H1 (cell line): ENCODE results near the gene RGS8. TPM values are rescaled to one million over a fixed set of nuclear protein-coding genes. Genes with fewer than 3 reads are reported as not detected.

Experiments used
- NANOG ChIP-seq: IDR thresholded peaks from 2 replicates; pipeline ENCODE4 v1.6.1; 2011; ENCODE audit warnings: low read length, low read depth, mild to moderate bottlenecking, inconsistent platforms; ENCODE audit not compliant: insufficient read depth, poor library complexity, severe bottlenecking
- SP1 ChIP-seq: IDR thresholded peaks from 2 replicates; pipeline ENCODE4 v1.6.1; 2011; ENCODE audit warnings: low read depth, low read length
- SP4 ChIP-seq: IDR thresholded peaks from 2 replicates; pipeline ENCODE4 v1.6.1; 2012; ENCODE audit warnings: low read length, inconsistent platforms
- SRF ChIP-seq: IDR thresholded peaks from 2 replicates; pipeline ENCODE4 v1.6.1; 2011; ENCODE audit warnings: mild to moderate bottlenecking, low read depth, low read length, moderate library complexity
- polyA plus RNA-seq, 7 experiments: library from polyadenylated mRNA; depleted of rRNA in 3 of 7; stranded (reverse) in 5 of 7; unstranded in 2 of 7; fragments of >200 nt in 5 of 7; fragments of 200-250 nt in 2 of 7; gene quantifications; 1 replicate in 5 of 7; 2 replicates in 1 of 7; 4 replicates in 1 of 7; pipeline versions ENCODE4 v1.2.1 to v1.2.3, GENCODE V29; 2011 to 2013; ENCODE audit warnings: missing spikeins in 2 of 7, mixed read lengths in 2 of 7
- total RNA-seq: library from RNA; stranded (reverse); fragmentation: NEBNext Ultra II Directional; extraction: Animal tissue kit (Norgen Biotek cat#: 25700); gene quantifications from 2 replicates; pipeline ENCODE4 v1.2.1, GENCODE V29; 2021

Gene RGS8
- total and polyA plus RNA-seq, 2 of the 8 experiments (the other 6 are each of a cell fraction or from before 2014, with no cell fraction given): 0.13 to 0.23 TPM

DNA sequence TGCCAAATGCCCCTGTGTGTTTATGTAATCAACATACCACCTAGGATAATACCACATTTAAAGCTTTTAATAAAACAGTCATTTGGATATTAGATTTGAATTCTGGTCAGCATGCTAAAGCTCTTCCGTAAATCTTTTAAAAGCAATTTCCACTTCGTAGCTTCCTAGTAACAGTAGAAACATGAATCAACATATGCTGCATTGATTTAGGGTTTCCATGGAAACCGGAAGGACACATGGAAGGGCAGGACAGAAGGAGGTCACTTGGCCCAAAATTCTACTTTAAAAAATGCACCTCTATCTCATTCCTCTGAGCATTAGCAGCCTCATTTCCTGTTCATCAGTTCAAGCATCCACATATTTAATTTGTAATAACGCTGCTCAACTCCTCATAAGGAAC, 8.1 kb downstream of the RGS8 start (continued):
- TF ChIP-seq SP1 (no peak), SP4 (no peak), SRF (no peak), NANOG (no peak)
